ENCODE data around the gene PNPLA8.

Gene PNPLA8

DNA sequence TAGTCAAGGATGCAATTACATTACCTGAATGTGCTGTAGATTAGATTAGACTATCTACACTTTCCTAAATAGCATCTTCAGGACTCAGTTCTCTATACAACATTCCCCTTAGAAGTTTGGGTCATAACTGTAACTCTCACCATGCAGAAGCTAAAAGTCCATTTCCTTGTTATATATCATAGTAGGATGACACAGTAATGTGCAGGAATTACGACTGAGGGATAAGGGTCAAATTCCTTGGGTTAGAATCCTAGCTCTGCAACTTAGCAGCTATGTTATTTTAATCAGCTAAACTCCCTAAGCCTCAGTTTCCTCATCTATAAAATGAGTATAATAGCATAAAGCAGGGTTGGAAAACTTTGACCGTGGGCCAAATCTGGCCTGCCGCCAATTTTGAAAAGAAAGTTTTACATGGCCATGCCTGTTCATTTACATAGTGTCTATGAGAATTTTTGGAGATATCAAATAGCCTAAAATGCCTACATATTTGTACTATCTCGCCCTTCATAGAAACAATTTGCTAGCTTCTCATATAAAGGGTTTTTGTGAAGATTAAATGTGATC is 84.5 kb downstream of the PNPLA8 start:
- no peak for DNase-seq

DNA sequence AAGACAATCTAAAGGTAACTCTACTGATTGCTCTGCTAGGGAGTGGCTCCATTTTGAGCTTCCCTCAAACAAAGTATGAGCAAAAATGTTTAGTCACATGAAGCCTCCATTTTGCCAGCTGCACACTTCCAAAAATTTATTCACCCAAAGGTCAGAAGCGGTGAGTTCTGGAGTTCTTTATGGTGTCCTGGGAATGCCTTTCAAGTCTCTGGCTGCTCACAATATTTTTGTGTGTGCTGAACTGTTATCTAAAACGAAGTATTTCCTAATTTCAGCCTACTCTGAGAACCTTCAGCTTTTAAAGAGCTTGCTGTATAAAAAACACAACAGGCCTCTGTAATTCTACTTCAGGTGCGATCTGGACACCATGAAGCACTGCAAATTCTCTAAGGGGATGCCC is 85.3 kb downstream of the PNPLA8 start:
- DNase-seq, result no peak

DNA sequence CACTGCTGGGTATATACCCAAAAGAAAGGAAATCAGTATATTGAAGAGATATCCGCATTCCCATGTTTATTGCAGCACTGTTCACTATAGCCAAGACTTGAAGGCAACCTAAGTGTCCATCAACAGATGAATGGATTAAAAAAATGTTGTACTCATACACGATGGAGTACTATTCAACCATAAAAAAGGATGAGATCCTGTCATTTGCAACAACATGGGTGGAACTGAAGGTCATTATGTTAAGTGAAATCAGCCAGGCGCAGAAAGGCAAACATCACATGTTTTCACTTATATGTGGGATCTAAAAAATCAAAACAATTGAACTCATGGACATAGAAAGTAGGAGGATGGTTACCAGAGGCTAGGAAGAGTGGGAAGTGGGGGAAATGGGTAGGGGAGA is 89.0 kb downstream of the PNPLA8 start:
- no peak for DNase-seq

DNA sequence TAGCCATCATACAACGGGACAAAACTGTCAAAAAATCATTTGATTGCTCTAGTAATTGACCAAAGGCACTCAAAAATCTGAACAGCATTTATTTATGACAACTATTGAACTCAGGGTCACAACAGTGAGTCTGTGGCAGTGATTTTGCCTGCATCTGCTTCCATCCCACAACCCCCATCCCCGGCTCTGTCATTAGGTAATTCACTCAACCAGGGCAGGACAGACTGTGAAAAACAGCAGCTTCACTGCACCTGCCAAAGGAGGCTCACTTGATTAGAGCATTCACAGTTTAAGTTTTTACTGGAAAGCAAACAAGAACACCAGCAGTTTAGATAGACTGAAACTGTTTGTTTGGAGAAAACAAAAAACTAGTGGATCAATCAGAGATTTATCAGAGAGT is 91.9 kb downstream of the PNPLA8 start:
- no peak for DNase-seq

DNA sequence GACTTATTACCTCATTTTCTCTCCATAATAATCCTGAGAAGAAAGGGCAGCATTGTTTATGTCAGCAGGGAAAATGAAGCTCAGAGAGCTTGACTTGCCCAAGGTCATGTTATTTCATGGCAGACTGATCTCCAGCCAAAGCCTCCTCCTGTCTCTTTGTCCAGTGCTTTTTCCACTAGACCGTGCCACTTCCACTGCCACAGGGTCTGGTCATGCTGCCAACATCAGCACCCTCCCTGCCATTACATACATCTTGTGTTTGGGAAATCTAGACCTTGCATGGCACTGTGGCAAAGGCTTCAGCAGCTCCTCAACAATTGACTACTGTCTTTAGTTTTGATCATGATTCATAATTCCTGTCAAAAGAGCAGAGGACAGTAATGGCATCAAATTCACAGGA is 94.8 kb downstream of the PNPLA8 start:
- no peak for DNase-seq

DNA sequence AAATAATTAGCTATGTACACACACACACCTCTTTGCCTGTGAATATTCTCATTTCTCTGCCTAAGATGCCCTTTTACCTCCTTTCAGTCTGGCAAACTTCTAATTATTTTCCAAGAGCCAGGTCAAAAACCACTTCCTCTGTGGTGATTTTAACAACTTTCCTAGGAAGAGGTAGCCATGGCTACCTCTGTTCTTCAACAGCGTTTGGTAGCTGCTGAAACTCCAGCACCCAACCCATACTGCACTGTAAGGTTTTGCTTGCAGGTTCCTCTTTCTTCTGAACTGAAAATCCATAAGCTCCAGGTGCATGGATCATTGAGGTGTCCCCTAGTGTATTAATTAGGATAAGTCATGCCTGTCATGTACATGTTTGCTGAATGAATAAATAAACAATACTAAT is 95.3 kb downstream of the PNPLA8 start:
- no peak for DNase-seq

DNA sequence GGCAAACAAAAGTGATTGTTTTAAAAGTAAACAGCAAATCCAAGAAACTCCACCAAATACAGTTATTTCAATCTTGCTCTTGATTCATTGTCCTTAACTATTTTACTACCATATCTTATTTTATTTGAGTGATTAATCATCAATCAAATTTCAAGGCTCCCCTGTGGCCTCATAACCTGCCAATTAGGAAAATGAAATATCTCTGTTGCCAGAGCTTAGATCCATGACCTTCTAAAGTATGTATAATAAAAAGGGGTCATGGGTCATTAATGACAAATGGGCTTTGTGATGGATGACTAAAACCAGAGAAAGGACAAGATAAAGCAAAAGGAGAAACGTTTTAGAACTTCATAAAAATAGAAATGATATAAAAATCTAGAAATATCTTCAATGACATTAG is 98.2 kb downstream of the PNPLA8 start:
- no peak for DNase-seq

DNA sequence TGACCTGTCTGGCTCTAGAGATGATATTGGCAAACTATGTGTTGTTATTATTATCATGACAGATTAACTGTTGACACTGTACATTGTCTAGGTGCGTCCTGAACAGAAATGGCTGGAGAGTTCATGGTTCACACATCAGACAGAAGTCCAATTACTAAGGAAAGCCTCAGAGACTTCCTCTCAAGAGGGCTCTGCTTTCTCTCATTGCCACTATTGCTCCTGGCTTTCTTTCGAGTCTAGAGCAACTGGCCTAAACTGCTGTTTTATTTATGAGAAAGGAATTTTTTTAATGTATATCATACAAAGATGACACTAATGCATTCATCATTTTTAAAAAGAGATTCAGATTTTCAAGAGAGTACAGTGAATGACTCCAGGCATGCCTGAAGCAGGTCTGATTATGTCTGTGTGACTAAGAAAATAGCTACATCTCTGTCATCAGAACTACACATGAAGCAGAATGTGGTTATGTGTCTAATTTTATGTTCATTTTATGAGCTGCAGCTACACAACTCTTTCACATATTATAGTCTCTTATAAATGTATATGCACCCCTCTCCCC is 100.1 kb downstream of the PNPLA8 start:
- no peak for DNase-seq

DNA sequence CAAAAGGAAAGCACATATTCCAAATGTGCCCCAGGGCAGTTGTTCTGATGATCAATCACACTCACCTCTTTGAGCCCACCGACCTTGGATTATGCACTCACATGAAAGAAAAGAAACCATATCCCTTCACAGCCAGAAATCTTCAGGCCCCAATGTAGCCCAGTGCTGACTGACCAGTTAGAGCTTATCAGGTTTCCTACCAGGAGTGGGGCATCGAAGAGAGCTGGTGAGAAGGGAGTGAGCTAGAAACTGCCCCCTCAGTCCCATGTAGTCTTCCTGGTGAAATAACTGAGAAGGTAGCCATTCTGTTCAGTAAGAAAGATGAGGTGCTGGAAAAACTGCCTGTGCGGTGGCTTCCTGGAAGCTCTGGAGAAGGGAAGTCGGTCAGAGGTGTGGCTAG is 101.9 kb downstream of the PNPLA8 start:
- no peak for DNase-seq

DNA sequence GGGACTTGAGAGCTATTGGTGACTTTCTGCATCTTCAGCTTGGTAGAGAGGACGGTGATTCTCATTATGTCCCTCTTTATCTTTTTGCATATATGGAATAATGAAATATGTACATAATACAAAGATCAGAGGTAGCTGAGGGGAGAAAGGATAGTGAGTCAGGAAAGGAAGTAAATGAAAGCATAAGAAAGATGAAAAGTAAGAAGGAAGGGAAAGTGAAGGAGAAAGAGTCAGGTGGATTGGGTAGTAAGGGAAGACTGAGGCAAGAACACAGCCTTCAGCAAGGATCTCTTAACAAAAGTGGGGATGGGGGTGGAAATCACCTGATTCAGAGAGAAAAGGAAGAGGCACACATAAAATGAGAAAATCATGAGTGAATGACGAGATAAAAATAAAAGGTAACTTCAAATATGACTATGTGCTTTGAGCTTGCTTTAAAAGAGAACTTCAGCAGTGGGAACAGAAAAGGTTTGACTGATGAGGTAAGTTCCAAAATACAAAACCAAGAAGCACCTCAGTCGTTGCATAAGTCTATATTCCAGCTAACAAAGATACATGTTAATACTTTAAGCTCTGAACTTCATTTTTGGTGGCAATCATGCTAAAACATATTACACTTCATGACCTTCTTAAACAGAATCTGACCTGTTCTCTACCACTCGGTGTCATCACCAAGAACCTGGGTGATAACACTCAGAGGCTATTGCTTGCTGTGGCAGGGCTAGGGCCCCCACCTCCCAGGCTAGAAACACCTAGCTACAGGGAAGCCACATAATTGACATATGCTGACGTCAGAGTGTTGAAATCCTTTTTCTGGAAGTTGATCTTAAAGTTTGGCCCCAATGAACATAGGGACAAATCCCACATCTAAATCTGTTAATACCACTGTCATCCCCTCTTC is 102.6 kb downstream of the PNPLA8 start:
- DNase-seq, result no peak

DNA sequence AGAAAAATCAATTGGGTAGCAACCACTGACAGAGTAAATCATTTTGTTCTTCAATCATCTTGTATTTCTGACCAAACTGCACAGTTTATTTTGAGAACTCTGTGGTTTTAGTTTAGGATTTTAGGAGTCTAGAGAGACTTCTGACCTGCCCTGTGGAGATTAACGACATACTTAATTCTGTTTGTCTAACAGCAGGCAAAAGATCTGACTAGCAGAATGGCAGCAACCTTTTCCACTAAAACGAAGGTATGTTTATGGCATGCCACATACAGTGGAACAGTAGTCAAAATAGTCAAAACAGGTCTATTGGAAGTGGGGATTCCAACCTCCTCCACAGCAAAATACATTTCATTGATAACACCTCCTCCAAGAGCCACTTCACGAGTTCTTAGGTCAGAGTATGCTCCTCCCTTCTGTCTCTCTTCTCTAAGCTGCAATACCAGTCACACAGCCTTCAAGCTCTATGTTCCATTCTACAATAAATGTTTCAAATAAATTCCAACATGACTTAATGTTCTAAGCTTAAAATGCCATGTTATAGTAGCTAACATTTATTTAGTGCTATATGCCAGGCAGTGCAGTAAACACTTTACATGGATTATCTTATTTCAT is 104.1 kb downstream of the PNPLA8 start:
- no peak for DNase-seq

Measured in Kasumi-1 (cell line).